ENCODE measurements around the gene PTCH2. TPM values are rescaled to one million over a fixed set of nuclear protein-coding genes. Genes with fewer than 3 reads are reported as not detected.

PTCH2 gene
- total and polyA plus RNA-seq, 3 experiments from 2014 or later, result 1.1 to 1.7 TPM; not detected in 1

GRCh38 chr1:44835738-44836675, 7.0 kb downstream of the PTCH2 start:
- H3K36me3 Mint-ChIP-seq, result no peaks in the 10 kb centered on the region
- peaks cover 5 to 8% (median 7%) of the 10 kb centered on the region in 3 donors for H3K4me1 Mint-ChIP-seq
- Histone ChIP-seq H3K36me3 (ENCODE audit: insufficient read depth, low read length) (no peaks in the 10 kb centered on the region), H3K27me3 (ENCODE audit: insufficient read depth, low read length, poor library complexity, severe bottlenecking) (no peaks in the 10 kb centered on the region), H3K4me3 (ENCODE audit: low read length) (no peak overlapping the region), H3K4me1 (ENCODE audit: insufficient read depth, low read length) (no peaks in the 10 kb centered on the region), H3K27ac (ENCODE audit: low read depth, low read length) (no peak overlapping the region), H3K9me3 (ENCODE audit: low read length) (no peaks in the 10 kb centered on the region)
- H3K27ac Mint-ChIP-seq, result peak overlapping the region in 4 of 8 donors; percentile 6 to 81 (median 37)
- ChIA-PET CTCF (interaction anchor here (0.6 to 2.8 kb wide), 18 partner anchors 9 to 465 kb away, joined by 3 to 15 read pairs (median 4); partner anchors contain the start of genes BEST4, BTBD19, DYNLT4 and EIF2B3), POLR2A (interaction anchor here (0.5 to 0.6 kb wide), 3 partner anchors 34 to 49 kb away, joined by 4 to 12 read pairs (median 4); partner anchors contain the start of gene PLK3)
- peak overlapping the region in 5 of 7 donors; percentile 0 to 49 (median 38) for H3K4me3 Mint-ChIP-seq
- no peaks in the 10 kb centered on the region for H3K9me3 Mint-ChIP-seq
- peak; percentile 67 to 88 (median 72) for DNase-seq
- H3K27me3 Mint-ChIP-seq, result peaks cover 6 to 13% of the 10 kb centered on the region in 2 donors

DNA sequence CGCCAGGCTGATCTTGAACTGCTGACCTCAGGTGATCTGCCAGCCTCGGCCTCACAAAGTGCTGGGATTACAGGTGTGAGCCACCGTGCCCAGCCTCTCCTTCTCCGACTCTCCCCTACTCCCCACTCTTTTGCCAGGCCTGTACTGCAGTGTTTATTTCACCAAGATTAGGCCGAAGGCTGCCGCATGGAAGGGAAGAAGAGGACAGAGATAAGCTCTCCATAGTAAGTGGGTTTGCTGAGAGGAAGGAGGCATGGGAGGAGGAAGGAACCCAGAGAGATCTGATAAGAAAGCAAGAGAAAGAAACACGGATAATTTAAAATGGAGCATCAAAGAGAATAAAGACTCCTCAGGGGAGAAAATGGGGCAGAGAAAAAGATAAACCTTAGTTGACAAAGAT, 8.7 kb downstream of the PTCH2 start:
- H3K4me1 Mint-ChIP-seq, result peaks cover 5 to 8% (median 7%) of the 10 kb centered on the region in 3 donors
- Histone ChIP-seq H3K4me3 (ENCODE audit: low read length) (no peak overlapping the region), H3K9me3 (ENCODE audit: low read length) (no peaks in the 10 kb centered on the region), H3K36me3 (ENCODE audit: insufficient read depth, low read length) (no peaks in the 10 kb centered on the region), H3K27me3 (ENCODE audit: insufficient read depth, low read length, poor library complexity, severe bottlenecking) (no peaks in the 10 kb centered on the region), H3K4me1 (ENCODE audit: insufficient read depth, low read length) (no peaks in the 10 kb centered on the region), H3K27ac (ENCODE audit: low read depth, low read length) (no peak overlapping the region)
- ChIA-PET POLR2A (no interaction called here), CTCF (no interaction called here)
- no peak overlapping the region for H3K4me3 Mint-ChIP-seq
- no peak for DNase-seq
- peaks cover under 1 to 5% of the 10 kb centered on the region in 2 donors for H3K27me3 Mint-ChIP-seq
- H3K36me3 Mint-ChIP-seq, result no peaks in the 10 kb centered on the region
- H3K9me3 Mint-ChIP-seq, result no peaks in the 10 kb centered on the region
- peak overlapping the region in 3 of 8 donors; percentile 18 to 87 (median 23) for H3K27ac Mint-ChIP-seq

- Mint-ChIP-seq H3K27me3 (peaks cover 0 to 2% of the 10 kb centered on the region in 2 donors), H3K9me3 (no peaks in the 10 kb centered on the region), H3K4me3 (no peak overlapping the region), H3K4me1 (peaks cover 5 to 8% (median 7%) of the 10 kb centered on the region in 3 donors), H3K27ac (peak overlapping the region in 1 of 8 donors; percentile 36), H3K36me3 (no peaks in the 10 kb centered on the region)
- Histone ChIP-seq H3K27me3 (ENCODE audit: insufficient read depth, low read length, poor library complexity, severe bottlenecking) (no peaks in the 10 kb centered on the region), H3K4me1 (ENCODE audit: insufficient read depth, low read length) (no peaks in the 10 kb centered on the region), H3K36me3 (ENCODE audit: insufficient read depth, low read length) (no peaks in the 10 kb centered on the region), H3K27ac (ENCODE audit: low read depth, low read length) (no peak overlapping the region), H3K4me3 (ENCODE audit: low read length) (no peak overlapping the region), H3K9me3 (ENCODE audit: low read length) (no peaks in the 10 kb centered on the region)
- no peak for DNase-seq
- ChIA-PET CTCF (interaction anchor here (0.9 kb wide), 1 partner anchor 46 kb away, joined by 3 read pairs; no protein-coding TSS in a partner anchor), POLR2A (no interaction called here)
These were observed 10.9 kb downstream of the PTCH2 start for GRCh38 chr1:44832056-44832705.

DNA sequence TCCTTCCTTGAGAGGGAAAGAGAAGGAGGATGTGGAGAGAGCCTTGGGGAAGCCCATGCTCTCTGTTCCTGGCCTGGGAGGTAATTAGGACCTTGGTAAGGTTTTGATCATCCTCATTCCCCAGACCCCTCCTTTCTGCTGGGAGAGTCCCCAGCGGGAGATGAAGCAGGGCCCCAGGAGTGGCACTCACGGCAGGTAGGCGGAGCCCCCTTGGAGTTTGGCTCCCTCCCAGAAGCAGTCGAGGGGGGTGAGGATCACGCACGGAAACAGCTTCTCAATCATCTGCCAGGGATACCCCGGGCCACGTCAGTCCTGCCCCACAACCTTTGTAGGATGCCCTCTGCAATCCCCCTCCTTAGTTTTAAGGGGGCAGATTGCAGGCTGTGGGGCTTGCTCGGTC, 11.5 kb downstream of the PTCH2 start:
- no peak overlapping the region for H3K4me3 ChIP-seq (ENCODE audit: low read length)
- no peak for DNase-seq
- ChIA-PET POLR2A (no interaction called here), CTCF (no interaction called here)
- no peaks in the 10 kb centered on the region for H3K9me3 ChIP-seq (ENCODE audit: low read length)
- H3K4me1 ChIP-seq (ENCODE audit: insufficient read depth, low read length), result no peaks in the 10 kb centered on the region
- H3K36me3 ChIP-seq (ENCODE audit: insufficient read depth, low read length), result no peaks in the 10 kb centered on the region
- H3K27ac ChIP-seq (ENCODE audit: low read depth, low read length), result no peak overlapping the region
- Mint-ChIP-seq H3K27ac (no peak overlapping the region), H3K9me3 (no peaks in the 10 kb centered on the region), H3K36me3 (no peaks in the 10 kb centered on the region), H3K4me1 (peaks cover 5 to 8% (median 7%) of the 10 kb centered on the region in 3 donors), H3K27me3 (peaks cover 0 to 2% of the 10 kb centered on the region in 2 donors), H3K4me3 (peak overlapping the region in 1 of 7 donors; percentile 4)
- no peaks in the 10 kb centered on the region for H3K27me3 ChIP-seq (ENCODE audit: insufficient read depth, low read length, poor library complexity, severe bottlenecking)

DNA sequence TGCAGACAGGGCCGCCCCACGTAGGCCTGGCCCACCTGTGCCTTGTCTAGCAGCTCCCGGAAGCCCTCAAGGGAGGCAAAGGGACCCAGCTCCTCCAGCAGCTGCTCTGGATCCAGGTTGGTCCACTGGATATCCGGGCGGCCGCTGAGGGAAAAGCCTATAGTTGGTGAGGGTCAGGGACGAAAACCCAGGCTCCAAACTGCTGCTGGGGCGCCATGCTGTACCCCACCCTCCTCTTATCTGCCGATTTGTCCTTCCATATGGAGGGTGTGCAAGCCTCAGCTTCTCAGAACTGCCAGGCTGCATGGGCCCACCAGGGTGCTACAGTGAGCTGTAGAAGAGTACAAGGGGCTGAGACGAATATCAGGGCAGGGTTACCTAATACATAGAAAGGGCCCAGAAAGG, 12.2 kb downstream of the PTCH2 start:
- no peaks in the 10 kb centered on the region for H3K36me3 Mint-ChIP-seq
- H3K27me3 Mint-ChIP-seq, result peaks cover 0 to under 1% of the 10 kb centered on the region in 2 donors
- Histone ChIP-seq H3K27me3 (ENCODE audit: insufficient read depth, low read length, poor library complexity, severe bottlenecking) (no peaks in the 10 kb centered on the region), H3K27ac (ENCODE audit: low read depth, low read length) (no peak overlapping the region), H3K4me3 (ENCODE audit: low read length) (no peak overlapping the region), H3K36me3 (ENCODE audit: insufficient read depth, low read length) (no peaks in the 10 kb centered on the region), H3K9me3 (ENCODE audit: low read length) (no peaks in the 10 kb centered on the region), H3K4me1 (ENCODE audit: insufficient read depth, low read length) (no peaks in the 10 kb centered on the region)
- POLR2A ChIA-PET, result no interaction called here
- peak overlapping the region in 1 of 7 donors; percentile 4 for H3K4me3 Mint-ChIP-seq
- peaks cover 3 to 5% (median 5%) of the 10 kb centered on the region in 3 donors for H3K4me1 Mint-ChIP-seq
- no peaks in the 10 kb centered on the region for H3K9me3 Mint-ChIP-seq
- CTCF ChIA-PET, result no interaction called here
- no peak for DNase-seq
- H3K27ac Mint-ChIP-seq, result peak overlapping the region in 1 of 8 donors; percentile 17

- H3K36me3 ChIP-seq (ENCODE audit: insufficient read depth, low read length), result no peaks in the 10 kb centered on the region
- Mint-ChIP-seq H3K27ac (peak overlapping the region in 1 of 8 donors; percentile 74), H3K36me3 (no peaks in the 10 kb centered on the region), H3K27me3 (no peaks in the 10 kb centered on the region), H3K4me1 (no peaks in the 10 kb centered on the region), H3K4me3 (no peak overlapping the region), H3K9me3 (no peaks in the 10 kb centered on the region)
- no peak overlapping the region for H3K27ac ChIP-seq (ENCODE audit: low read depth, low read length)
- H3K4me1 ChIP-seq (ENCODE audit: insufficient read depth, low read length), result no peaks in the 10 kb centered on the region
- no peaks in the 10 kb centered on the region for H3K9me3 ChIP-seq (ENCODE audit: low read length)
- DNase-seq, result no peak
- ChIA-PET POLR2A (no interaction called here), CTCF (interaction anchor here (1.0 to 1.2 kb wide), 2 partner anchors 37 to 184 kb away, joined by 3 to 4 read pairs; no protein-coding TSS in a partner anchor)
- no peak overlapping the region for H3K4me3 ChIP-seq (ENCODE audit: low read length)
- H3K27me3 ChIP-seq (ENCODE audit: insufficient read depth, low read length, poor library complexity, severe bottlenecking), result no peaks in the 10 kb centered on the region
These were observed 13.3 kb downstream of the PTCH2 start for GRCh38 chr1:44829506-44830384.

- Histone ChIP-seq H3K27ac (ENCODE audit: low read depth, low read length) (no peak overlapping the region), H3K9me3 (ENCODE audit: low read length) (no peaks in the 10 kb centered on the region), H3K4me3 (ENCODE audit: low read length) (no peak overlapping the region), H3K27me3 (ENCODE audit: insufficient read depth, low read length, poor library complexity, severe bottlenecking) (no peaks in the 10 kb centered on the region), H3K4me1 (ENCODE audit: insufficient read depth, low read length) (no peaks in the 10 kb centered on the region), H3K36me3 (ENCODE audit: insufficient read depth, low read length) (no peaks in the 10 kb centered on the region)
- no peak for DNase-seq
- Mint-ChIP-seq H3K36me3 (no peaks in the 10 kb centered on the region), H3K27me3 (no peaks in the 10 kb centered on the region), H3K4me3 (no peak overlapping the region), H3K27ac (no peak overlapping the region), H3K9me3 (no peaks in the 10 kb centered on the region), H3K4me1 (no peaks in the 10 kb centered on the region)
- ChIA-PET POLR2A (no interaction called here), CTCF (interaction anchor here (1.0 kb wide), 1 partner anchor 185 kb away, joined by 3 read pairs; no protein-coding TSS in a partner anchor)
These were observed 14.1 kb downstream of the PTCH2 start for GRCh38 chr1:44828841-44829440.
